Nephron progenitor cell (in vitro differentiated cells): Measurements from ENCODE around the gene ABTB2.

Experiments used
- DNase-seq: peaks from one replicate; pipeline ENCODE4 v3.0.0; 2021
- H3K27ac Mint-ChIP-seq: 2 replicates; pipeline ENCODE4 v1.8.0; 2021; ENCODE audit warnings: mild to moderate bottlenecking, moderate library complexity, mixed read lengths
- H3K27me3 Mint-ChIP-seq: 2 replicates; pipeline ENCODE4 v1.8.0; 2021; ENCODE audit warnings: mild to moderate bottlenecking, low read depth, mixed read lengths; ENCODE audit not compliant: poor library complexity
- H3K36me3 Mint-ChIP-seq: 2 replicates; pipeline ENCODE4 v1.8.0; 2021; ENCODE audit warnings: low read depth, mixed read lengths
- H3K4me1 Mint-ChIP-seq: 2 replicates; pipeline ENCODE4 v1.8.0; 2021; ENCODE audit warnings: mixed read lengths
- H3K4me3 Mint-ChIP-seq: 2 replicates; pipeline ENCODE4 v1.8.0; 2021; ENCODE audit warnings: mild to moderate bottlenecking, moderate library complexity, mixed read lengths
- H3K9me3 Mint-ChIP-seq: 2 replicates; pipeline ENCODE4 v1.8.0; 2021; ENCODE audit warnings: mild to moderate bottlenecking, moderate library complexity, mixed read lengths
- TF ChIP-seq, protein P1 (sequence below): fragments of 200-600 bp; sonication (generic); IDR thresholded peaks from 2 replicates; pipeline ENCODE4 v1.5.0; 2021; ENCODE audit warnings: antibody characterized with exemption

ABTB2 gene

DNA sequence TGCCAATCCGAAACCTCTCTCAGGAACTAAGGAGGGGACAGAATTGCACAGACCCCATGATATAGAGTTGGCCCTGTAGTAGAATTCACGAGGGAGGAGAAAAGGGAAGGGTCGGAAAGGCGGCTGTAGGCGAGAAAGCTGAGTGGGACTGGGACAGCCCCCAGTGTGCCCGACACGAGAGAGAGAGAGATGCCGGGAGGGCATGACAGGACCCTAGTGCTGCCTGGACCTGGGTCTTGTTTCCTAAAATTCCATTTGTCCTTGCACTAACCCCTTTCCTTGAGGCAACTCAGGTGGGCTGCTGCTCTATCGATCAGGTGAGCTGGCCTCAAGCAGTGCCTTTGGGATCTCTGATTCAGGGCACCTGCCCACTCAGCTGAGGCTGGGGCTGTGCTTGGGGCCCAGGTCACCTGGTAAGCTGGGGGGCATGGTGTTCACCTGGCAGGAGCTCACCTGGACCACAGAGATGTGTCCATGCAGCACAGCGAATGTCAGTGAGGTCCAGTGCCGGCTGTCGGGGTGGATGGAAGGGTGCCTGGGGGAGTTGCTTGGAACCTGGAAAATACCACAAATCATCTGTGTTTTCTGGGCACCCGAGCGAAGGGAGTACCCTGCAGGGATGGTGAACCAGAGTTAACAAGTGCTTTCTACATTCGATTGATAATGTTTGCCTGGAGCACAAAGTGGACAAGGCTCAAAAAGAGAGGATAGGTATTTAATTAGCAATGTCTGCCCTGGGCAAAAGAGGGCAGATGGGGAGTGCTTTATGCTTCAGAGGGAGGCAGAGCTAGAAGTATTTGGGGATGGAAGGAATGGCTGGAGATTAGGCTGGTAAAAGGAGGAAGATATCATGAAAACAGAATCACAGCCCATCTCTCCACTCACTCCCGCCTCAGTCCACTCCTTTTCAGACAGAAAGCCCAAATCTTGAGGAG lies 190.7 kb downstream of the ABTB2 start:
- H3K36me3 Mint-ChIP-seq: peaks cover 10% of the 10 kb centered on the region
- H3K27ac Mint-ChIP-seq: no peak overlapping the region

DNA sequence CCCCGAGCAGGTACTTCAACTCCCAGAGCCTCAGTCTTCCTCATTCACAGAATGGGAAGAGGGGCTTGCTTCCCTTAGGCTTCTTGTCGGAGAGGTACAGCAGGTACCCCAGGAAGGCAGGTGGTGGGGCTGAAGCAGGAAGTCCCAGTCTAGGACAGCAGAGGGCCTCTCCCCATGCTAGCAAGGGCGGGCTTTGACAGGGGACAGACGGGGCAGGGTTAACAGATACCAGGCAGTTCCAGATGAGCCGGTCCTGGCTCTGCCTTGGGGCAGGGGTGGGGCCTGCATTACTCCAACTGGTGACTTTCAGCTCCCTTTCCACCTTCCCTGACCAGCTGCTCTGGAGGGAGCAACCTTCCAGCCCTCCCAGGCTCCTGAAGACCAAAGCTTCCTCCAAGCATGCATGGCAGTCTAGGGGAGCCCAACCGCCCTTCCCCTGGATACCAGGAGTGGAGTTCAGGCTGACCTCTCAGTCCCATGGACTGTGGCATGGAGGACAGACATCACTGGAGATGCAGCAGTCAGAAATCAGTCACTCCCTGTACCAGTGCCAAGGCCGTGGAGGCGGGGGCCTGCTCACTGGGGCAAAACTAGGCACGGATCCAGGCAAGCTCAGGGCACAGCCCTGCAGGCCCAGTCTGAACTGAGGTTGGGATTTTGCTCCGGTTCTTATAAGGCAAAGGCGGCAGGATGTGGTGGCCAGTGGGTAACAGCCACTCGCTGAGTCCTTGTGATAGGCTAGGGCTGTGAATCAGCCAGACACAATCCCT lies 191.8 kb downstream of the ABTB2 start:
- H3K36me3 Mint-ChIP-seq: peaks cover 10% of the 10 kb centered on the region
- H3K27ac Mint-ChIP-seq: no peak overlapping the region
- H3K27me3 Mint-ChIP-seq: peaks cover 25% of the 10 kb centered on the region
- H3K4me3 Mint-ChIP-seq: no peak overlapping the region
- no peaks in the 10 kb centered on the region for H3K9me3 Mint-ChIP-seq
- no peak for DNase-seq
- peaks cover 53% of the 10 kb centered on the region for H3K4me1 Mint-ChIP-seq
- TF ChIP-seq, protein P1, sequence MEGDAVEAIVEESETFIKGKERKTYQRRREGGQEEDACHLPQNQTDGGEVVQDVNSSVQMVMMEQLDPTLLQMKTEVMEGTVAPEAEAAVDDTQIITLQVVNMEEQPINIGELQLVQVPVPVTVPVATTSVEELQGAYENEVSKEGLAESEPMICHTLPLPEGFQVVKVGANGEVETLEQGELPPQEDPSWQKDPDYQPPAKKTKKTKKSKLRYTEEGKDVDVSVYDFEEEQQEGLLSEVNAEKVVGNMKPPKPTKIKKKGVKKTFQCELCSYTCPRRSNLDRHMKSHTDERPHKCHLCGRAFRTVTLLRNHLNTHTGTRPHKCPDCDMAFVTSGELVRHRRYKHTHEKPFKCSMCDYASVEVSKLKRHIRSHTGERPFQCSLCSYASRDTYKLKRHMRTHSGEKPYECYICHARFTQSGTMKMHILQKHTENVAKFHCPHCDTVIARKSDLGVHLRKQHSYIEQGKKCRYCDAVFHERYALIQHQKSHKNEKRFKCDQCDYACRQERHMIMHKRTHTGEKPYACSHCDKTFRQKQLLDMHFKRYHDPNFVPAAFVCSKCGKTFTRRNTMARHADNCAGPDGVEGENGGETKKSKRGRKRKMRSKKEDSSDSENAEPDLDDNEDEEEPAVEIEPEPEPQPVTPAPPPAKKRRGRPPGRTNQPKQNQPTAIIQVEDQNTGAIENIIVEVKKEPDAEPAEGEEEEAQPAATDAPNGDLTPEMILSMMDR: no peak

More for the DNA sequence above, 190.7 kb downstream of the ABTB2 start:
- TF ChIP-seq, protein P1: no peak
- H3K27me3 Mint-ChIP-seq: peaks cover 28% of the 10 kb centered on the region
- H3K4me3 Mint-ChIP-seq: no peak overlapping the region
- H3K4me1 Mint-ChIP-seq: peaks cover 43% of the 10 kb centered on the region
- DNase-seq: no peak
- H3K9me3 Mint-ChIP-seq: no peaks in the 10 kb centered on the region

DNA sequence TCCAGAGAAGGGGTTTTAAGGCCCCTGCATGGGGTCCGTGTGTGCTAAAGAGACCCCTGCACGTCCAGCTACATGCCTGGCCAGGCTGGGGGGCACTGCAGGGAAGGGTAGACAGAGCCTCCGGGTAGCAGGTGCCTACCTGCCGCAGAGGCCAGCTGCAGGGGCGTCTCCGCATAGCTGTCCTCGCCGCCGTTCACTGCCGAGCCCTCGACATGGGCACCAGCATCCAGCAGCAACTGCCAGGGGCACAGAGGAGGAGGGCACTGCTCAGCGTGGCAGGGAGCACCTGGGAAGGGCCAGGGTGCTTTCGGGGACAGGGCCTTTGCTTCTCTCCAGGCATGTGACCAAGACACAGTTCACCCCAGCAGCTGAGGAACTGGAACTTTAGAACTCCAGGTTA lies 192.7 kb downstream of the ABTB2 start:
- no peak overlapping the region for H3K27ac Mint-ChIP-seq
- peaks cover 17% of the 10 kb centered on the region for H3K27me3 Mint-ChIP-seq
- TF ChIP-seq, protein P1: no peak
- H3K4me1 Mint-ChIP-seq: peaks cover 51% of the 10 kb centered on the region
- DNase-seq: no peak
- no peak overlapping the region for H3K4me3 Mint-ChIP-seq
- H3K36me3 Mint-ChIP-seq: peaks cover 10% of the 10 kb centered on the region
- no peaks in the 10 kb centered on the region for H3K9me3 Mint-ChIP-seq

DNA sequence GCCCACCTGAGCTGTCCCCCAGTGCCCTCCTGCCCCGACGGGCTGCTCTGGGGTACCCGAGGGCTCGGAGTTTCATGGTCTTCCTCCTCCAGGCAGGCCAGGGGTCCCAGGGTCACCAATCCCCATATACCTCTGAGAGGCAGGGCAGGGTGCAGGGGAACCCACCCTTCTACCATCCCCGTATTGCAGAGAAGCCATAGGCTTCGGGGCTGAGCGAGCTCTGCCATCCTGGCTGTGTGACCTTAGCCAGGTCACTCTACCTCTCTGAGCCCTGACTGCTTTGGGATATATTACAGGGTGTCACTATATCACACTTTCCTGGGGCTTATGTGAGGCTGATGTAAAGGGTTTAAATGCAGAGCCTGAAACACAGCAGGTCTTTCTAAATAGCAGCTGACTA lies 195.0 kb downstream of the ABTB2 start:
- TF ChIP-seq, protein P1: no peak
- Mint-ChIP-seq H3K4me1 (peaks cover 31% of the 10 kb centered on the region), H3K9me3 (no peaks in the 10 kb centered on the region), H3K27me3 (peaks cover 14% of the 10 kb centered on the region), H3K4me3 (no peak overlapping the region), H3K27ac (no peak overlapping the region), H3K36me3 (peaks cover 11% of the 10 kb centered on the region)
- DNase-seq: no peak

DNA sequence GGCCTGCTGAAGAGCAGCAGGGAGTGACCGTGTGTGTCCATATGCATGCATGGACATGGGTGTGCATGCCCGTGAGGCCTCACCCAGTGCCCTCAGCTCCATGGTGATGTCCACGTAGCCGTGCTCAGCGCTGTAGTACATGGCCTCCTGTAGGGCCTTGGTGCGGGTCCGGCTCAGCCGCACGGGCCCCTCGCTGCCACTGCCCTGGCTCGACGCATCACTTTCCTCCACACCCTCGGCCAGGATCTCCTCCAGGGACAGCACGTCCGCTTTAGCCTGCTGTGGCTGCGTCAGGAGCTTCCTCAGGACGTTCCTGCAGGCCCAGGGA lies 195.4 kb downstream of the ABTB2 start:
- no peak overlapping the region for H3K4me3 Mint-ChIP-seq
- DNase-seq: no peak
- H3K4me1 Mint-ChIP-seq: peaks cover 27% of the 10 kb centered on the region
- H3K36me3 Mint-ChIP-seq: peaks cover 15% of the 10 kb centered on the region
- H3K27me3 Mint-ChIP-seq: peaks cover 11% of the 10 kb centered on the region
- TF ChIP-seq, protein P1: no peak
- H3K27ac Mint-ChIP-seq: no peak overlapping the region
- no peaks in the 10 kb centered on the region for H3K9me3 Mint-ChIP-seq
